Left lung (tissue), 10 donors: ENCODE results near the gene TMCC2. TPM values are rescaled to one million over a fixed set of nuclear protein-coding genes. Genes with fewer than 3 reads are reported as not detected.
A peak's percentile ranks its signal among the peaks of the same experiment; 100 is the strongest.

Source experiments
- ATAC-seq: fragments of 200-7000 bp; cut with Tn5 transposase; one replicate; pipeline ENCODE4 v1.9.1; 2020; ENCODE audit warnings: moderate library complexity
- DNase-seq, 4 donors: peaks; one replicate each; pipeline ENCODE4 v3.0.0-alpha.2; 2013 to 2020
- H3K27ac ChIP-seq, 2 donors: fragments of 200-600 bp; sonication (generic) in 1 of 2; one replicate each; pipeline versions ENCODE4 v1.5.0 to v1.8.0; 2020 to 2021
- H3K27me3 ChIP-seq, 2 donors: fragments of 200-600 bp; sonication (generic) in 1 of 2; one replicate each; pipeline versions ENCODE4 v1.5.0 to v1.8.0; 2020 to 2021
- H3K36me3 ChIP-seq, 2 donors: fragments of 200-600 bp; sonication (generic) in 1 of 2; one replicate each; pipeline versions ENCODE4 v1.5.0 to v1.8.0; 2020 to 2021
- H3K4me1 ChIP-seq, 2 donors: fragments of 200-600 bp; one replicate each; pipeline ENCODE4 v1.8.0; 2021
- H3K4me3 ChIP-seq, 2 donors: fragments of 200-600 bp; sonication (generic) in 1 of 2; one replicate each; pipeline versions ENCODE4 v1.5.0 to v1.8.0; 2020 to 2021; ENCODE audit warnings: mild to moderate bottlenecking in 1 of 2
- H3K9me3 ChIP-seq, 2 donors: fragments of 200-600 bp; sonication (generic) in 1 of 2; one replicate each; pipeline versions ENCODE4 v1.5.0 to v1.8.0; 2020 to 2021
- intact Hi-C, 2 donors: fragments of 100-400 bp; cut with DNase I; formaldehyde crosslinking; loops; one replicate each; pipeline versions ENCODE4 v1.11.2 to v1.14.2; 2022
- polyA plus RNA-seq, 6 donors: library from polyadenylated mRNA; unstranded; fragments of 120-200 nt; gene quantifications; one replicate each; pipeline ENCODE4 v1.2.1, GENCODE V29; 2013; ENCODE audit not compliant: insufficient read length in 6 of 6
- total RNA-seq, 2 donors: library from RNA; stranded (reverse); fragmentation: NEBNext Ultra II Directional; extraction: Animal tissue kit (Norgen Biotek cat#: 25700); gene quantifications; one replicate each; pipeline ENCODE4 v1.2.1, GENCODE V29; 2021
- TF ChIP-seq, protein P1 (sequence below), 2 donors: fragments of 200-600 bp; sonication (generic) in 1 of 2; IDR thresholded peaks; one replicate each; pipeline versions ENCODE4 v1.5.0 to v1.8.0; 2021; ENCODE audit warnings: antibody characterized with exemption in 2 of 2
- donor health status: DM: no; HTN: yes; CAD: no.
- donor health status: DM: no; HTN: no; CAD: no.

TMCC2 gene
- total and polyA plus RNA-seq, 8 donors, result 3.4 to 17.2 (median 11.0) TPM

- peak overlapping the region; percentile 84 to 94 for H3K27ac ChIP-seq
- DNase-seq (no peak), ATAC-seq (no peak)
- intact Hi-C loops, result no loop called here
- H3K27me3 ChIP-seq, result no peaks in the 10 kb centered on the region
- no peaks in the 10 kb centered on the region for H3K9me3 ChIP-seq
- peak overlapping the region in 1 of 2 donors; percentile 20 for H3K4me3 ChIP-seq
- H3K36me3 ChIP-seq, result peaks cover 0 to 37% of the 10 kb centered on the region in 2 donors
- H3K4me1 ChIP-seq, result peaks cover 36 to 77% of the 10 kb centered on the region in 2 donors
- TF ChIP-seq, protein P1, sequence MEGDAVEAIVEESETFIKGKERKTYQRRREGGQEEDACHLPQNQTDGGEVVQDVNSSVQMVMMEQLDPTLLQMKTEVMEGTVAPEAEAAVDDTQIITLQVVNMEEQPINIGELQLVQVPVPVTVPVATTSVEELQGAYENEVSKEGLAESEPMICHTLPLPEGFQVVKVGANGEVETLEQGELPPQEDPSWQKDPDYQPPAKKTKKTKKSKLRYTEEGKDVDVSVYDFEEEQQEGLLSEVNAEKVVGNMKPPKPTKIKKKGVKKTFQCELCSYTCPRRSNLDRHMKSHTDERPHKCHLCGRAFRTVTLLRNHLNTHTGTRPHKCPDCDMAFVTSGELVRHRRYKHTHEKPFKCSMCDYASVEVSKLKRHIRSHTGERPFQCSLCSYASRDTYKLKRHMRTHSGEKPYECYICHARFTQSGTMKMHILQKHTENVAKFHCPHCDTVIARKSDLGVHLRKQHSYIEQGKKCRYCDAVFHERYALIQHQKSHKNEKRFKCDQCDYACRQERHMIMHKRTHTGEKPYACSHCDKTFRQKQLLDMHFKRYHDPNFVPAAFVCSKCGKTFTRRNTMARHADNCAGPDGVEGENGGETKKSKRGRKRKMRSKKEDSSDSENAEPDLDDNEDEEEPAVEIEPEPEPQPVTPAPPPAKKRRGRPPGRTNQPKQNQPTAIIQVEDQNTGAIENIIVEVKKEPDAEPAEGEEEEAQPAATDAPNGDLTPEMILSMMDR (IDR thresholded peaks at IDR 0.05), result no peak
These were observed 85.3 kb downstream of the TMCC2 start for GRCh38 chr1:205312866-205313562.

DNA sequence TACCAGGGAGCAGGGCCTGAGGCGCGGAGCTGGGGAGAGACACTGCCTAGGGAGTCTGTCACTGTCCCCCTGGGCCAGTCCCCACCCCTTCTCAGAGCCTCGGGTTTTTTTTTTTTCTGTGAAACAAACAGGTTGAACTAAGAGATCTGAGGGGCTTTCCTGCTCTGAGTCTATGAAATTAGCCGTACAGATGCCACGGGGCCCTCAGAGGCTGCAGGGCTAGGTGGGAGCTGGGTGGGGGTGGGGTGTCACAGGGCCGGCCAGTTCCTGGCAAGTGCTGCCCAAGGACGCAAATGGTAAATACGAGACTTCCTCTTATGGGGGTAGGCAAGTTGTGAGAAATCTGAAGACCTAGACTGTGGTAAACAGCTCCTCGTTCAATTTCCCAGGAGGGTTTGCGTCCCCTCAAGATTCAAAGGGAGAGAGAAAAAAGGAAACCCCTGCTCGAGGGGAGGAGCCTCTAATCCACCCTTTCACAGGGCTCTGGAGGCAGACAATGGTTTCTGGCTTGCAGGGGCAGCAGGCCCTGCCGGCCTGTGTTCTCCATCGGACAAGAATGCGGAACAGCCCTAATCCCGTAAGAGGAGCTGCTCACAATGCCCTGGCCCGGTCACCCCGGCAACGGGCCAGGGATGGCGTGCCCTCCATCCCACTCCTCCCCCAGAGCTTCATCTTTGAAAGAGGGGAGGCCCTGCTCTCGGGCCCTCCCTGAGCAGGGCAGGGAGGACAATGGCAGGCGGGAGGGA lies 86.0 kb downstream of the TMCC2 start:
- TF ChIP-seq, protein P1 (IDR thresholded peaks at IDR 0.05), result no peak
- Histone ChIP-seq H3K9me3 (no peaks in the 10 kb centered on the region), H3K27me3 (no peaks in the 10 kb centered on the region), H3K27ac (peak overlapping the region; percentile 84 to 94), H3K4me1 (peaks cover 36 to 84% of the 10 kb centered on the region in 2 donors), H3K4me3 (peak overlapping the region; percentile 4 to 20), H3K36me3 (peaks cover 0 to 30% of the 10 kb centered on the region in 2 donors)
- peak in 3 of 4 donors; percentile 68 to 90 (median 75) for DNase-seq
- peak; percentile 46 for ATAC-seq
- intact Hi-C loops, result no loop called here

- DNase-seq, result no peak
- Histone ChIP-seq H3K27ac (peak overlapping the region; percentile 2 to 94), H3K9me3 (no peaks in the 10 kb centered on the region), H3K4me1 (peaks cover 32 to 93% of the 10 kb centered on the region in 2 donors), H3K4me3 (no peak overlapping the region), H3K27me3 (no peaks in the 10 kb centered on the region), H3K36me3 (peaks cover 0 to 16% of the 10 kb centered on the region in 2 donors)
- ATAC-seq, result no peak
- intact Hi-C loops, result no loop called here
- TF ChIP-seq, protein P1 (IDR thresholded peaks at IDR 0.05), result no peak
These were observed 87.4 kb downstream of the TMCC2 start for GRCh38 chr1:205315008-205315618.

DNA sequence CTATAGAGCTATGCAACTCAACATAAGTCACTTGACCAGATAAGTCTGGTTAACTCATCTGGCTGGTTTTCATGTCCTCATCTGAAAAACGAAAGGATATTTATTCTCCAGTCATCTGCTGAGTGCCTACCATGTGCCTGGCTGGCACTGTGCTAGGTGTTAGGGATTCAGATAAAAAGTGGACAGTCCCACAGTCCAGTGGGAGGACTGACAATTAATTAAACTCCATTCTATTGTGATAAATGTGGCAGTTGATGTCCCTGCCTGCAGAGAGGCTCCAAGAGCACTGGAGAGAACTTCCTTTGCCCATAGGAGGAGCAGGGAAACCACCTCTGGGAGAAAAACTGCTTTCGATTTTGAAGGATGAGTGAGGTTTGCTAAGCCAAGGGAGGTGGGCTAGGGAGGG lies 88.4 kb downstream of the TMCC2 start:
- Histone ChIP-seq H3K27me3 (no peaks in the 10 kb centered on the region), H3K27ac (peak overlapping the region; percentile 77 to 94), H3K4me3 (no peak overlapping the region), H3K36me3 (peaks cover 0 to 6% of the 10 kb centered on the region in 2 donors), H3K4me1 (peaks cover 32 to 92% of the 10 kb centered on the region in 2 donors), H3K9me3 (no peaks in the 10 kb centered on the region)
- DNase-seq (no peak), ATAC-seq (no peak)
- TF ChIP-seq, protein P1 (IDR thresholded peaks at IDR 0.05), result no peak
- intact Hi-C loops, result no loop called here
